G401 (cell line): ENCODE measurements around the gene SUPT3H. TPM values are rescaled to one million over a fixed set of nuclear protein-coding genes. Genes with fewer than 3 reads are reported as not detected.

Source experiments
- DNase-seq: peaks from one replicate; pipeline ENCODE4 v3.0.0-alpha.2; 2015; ENCODE audit warnings: low spot score
- in situ Hi-C: cut with HindIII; loops from 2 replicates; pipeline ENCODE4 v1.10.0; 2016; ENCODE audit warnings: low sequenced_read_pairs, mixed read lengths
- total RNA-seq: library from RNA; depleted of rRNA; stranded (reverse); fragments of >200 nt; shearing (Covaris generic); gene quantifications from 2 replicates; pipeline ENCODE4 v1.2.3, GENCODE V29; 2014

Gene SUPT3H
- total RNA-seq, 1 experiment from 2014 or later = 10.9 TPM

GRCh38 chr6:44999066-44999465 is 378.7 kb downstream of the SUPT3H start:
- no peak for DNase-seq
- in situ Hi-C loops = no loop called here

- DNase-seq = no peak
- in situ Hi-C loops = no loop called here
Observed at GRCh38 chr6:44995486-44996132, 382.1 kb downstream of the SUPT3H start.

- no peak for DNase-seq
- in situ Hi-C loops = no loop called here
Observed at GRCh38 chr6:44989391-44989790, 388.3 kb downstream of the SUPT3H start.

GRCh38 chr6:44985006-44985405 is 392.7 kb downstream of the SUPT3H start:
- in situ Hi-C loops = no loop called here
- DNase-seq = no peak

- DNase-seq = no peak
- in situ Hi-C loops = no loop called here
Observed at GRCh38 chr6:44983467-44984365, 394.0 kb downstream of the SUPT3H start.

GRCh38 chr6:44980841-44981240 is 396.9 kb downstream of the SUPT3H start:
- DNase-seq = no peak

GRCh38 chr6:44976677-44977641 is 400.8 kb downstream of the SUPT3H start:
- in situ Hi-C loops = no loop called here

More at GRCh38 chr6:44980841-44981240, 396.9 kb downstream of the SUPT3H start:
- in situ Hi-C loops = no loop called here

GRCh38 chr6:44974511-44974910 is 403.2 kb downstream of the SUPT3H start:
- in situ Hi-C loops = no loop called here
- no peak for DNase-seq

More at GRCh38 chr6:44976677-44977641, 400.8 kb downstream of the SUPT3H start:
- DNase-seq = no peak

- in situ Hi-C loops = no loop called here
- no peak for DNase-seq
Observed at GRCh38 chr6:44972709-44973108, 405.0 kb downstream of the SUPT3H start.

- in situ Hi-C loops = no loop called here
Observed at GRCh38 chr6:44969446-44970185, 408.1 kb downstream of the SUPT3H start.

GRCh38 chr6:44967481-44967880 is 410.3 kb downstream of the SUPT3H start:
- in situ Hi-C loops = no loop called here
- no peak for DNase-seq

More at GRCh38 chr6:44969446-44970185, 408.1 kb downstream of the SUPT3H start:
- DNase-seq = no peak

- DNase-seq = no peak
- in situ Hi-C loops = no loop called here
Observed at GRCh38 chr6:44966449-44967092, 411.2 kb downstream of the SUPT3H start.

- DNase-seq = no peak
- in situ Hi-C loops = no loop called here
Observed at GRCh38 chr6:44965708-44966107, 412.0 kb downstream of the SUPT3H start.

GRCh38 chr6:44960898-44961297 is 416.8 kb downstream of the SUPT3H start:
- no peak for DNase-seq
- in situ Hi-C loops = no loop called here

GRCh38 chr6:44959651-44960050 is 418.1 kb downstream of the SUPT3H start:
- no peak for DNase-seq
- in situ Hi-C loops = no loop called here

GRCh38 chr6:44957156-44957555 is 420.6 kb downstream of the SUPT3H start:
- in situ Hi-C loops = no loop called here
- no peak for DNase-seq

- in situ Hi-C loops = no loop called here
- DNase-seq = no peak
Observed at GRCh38 chr6:44956396-44956795, 421.3 kb downstream of the SUPT3H start.

GRCh38 chr6:44955145-44955544 is 422.6 kb downstream of the SUPT3H start:
- no peak for DNase-seq
- in situ Hi-C loops = no loop called here
